Left lobe of liver (tissue), 1 donor: ENCODE data around the gene NMT2. TPM values are rescaled to one million over a fixed set of nuclear protein-coding genes. Genes with fewer than 3 reads are reported as not detected.

Experiments
- total RNA-seq: library from RNA; stranded (reverse); gene quantifications from one replicate; pipeline ENCODE4 v1.2.1, GENCODE V29; 2021
- donor health status: DM: no; HTN: yes; CAD: no.

NMT2 gene
- total RNA-seq, 1 donor from 2014 or later: 19.4 TPM

Other genes starting within 250 kb of the NMT2 start
- 1.7 TPM for gene DCLRE1C, start 214.6 kb downstream of the NMT2 start, total RNA-seq
- gene MEIG1, start 209.3 kb downstream of the NMT2 start, total RNA-seq: not detected
- not detected for gene OLAH, start 124.8 kb downstream of the NMT2 start, total RNA-seq
- gene ACBD7, start 79.9 kb downstream of the NMT2 start, total RNA-seq: not detected
- 6.1 TPM for gene RPP38, start 71.3 kb downstream of the NMT2 start, total RNA-seq
- gene FAM171A1, start 202.6 kb upstream of the NMT2 start, total RNA-seq: 8.6 TPM